Measurements from ENCODE around the gene ATG5.
A peak's percentile ranks its signal among the peaks of the same experiment; 100 is the strongest.

The ATG5 gene

DNA sequence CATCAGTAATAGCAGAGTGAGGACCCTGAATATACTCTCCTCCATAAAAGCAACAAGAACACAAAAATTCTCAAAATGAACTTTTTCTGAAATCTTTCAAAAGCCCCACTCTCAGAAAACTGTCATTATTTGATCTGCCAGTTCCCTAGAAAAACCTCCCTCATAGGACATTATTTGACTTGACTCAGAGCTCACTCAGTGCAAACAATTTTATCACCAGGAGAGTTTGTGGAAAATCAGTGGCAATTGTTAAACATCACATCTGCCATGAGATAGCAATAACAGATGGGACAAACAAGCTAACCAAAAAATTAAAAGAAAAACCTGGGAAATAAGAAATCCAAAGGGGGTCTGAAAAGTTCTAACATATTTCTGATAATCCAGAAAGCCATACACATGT lies 100.0 kb downstream of the ATG5 start:
- DNase-seq (ENCODE audit: low read depth in 2 of 3, low spot score in 2 of 3), result no peak

DNA sequence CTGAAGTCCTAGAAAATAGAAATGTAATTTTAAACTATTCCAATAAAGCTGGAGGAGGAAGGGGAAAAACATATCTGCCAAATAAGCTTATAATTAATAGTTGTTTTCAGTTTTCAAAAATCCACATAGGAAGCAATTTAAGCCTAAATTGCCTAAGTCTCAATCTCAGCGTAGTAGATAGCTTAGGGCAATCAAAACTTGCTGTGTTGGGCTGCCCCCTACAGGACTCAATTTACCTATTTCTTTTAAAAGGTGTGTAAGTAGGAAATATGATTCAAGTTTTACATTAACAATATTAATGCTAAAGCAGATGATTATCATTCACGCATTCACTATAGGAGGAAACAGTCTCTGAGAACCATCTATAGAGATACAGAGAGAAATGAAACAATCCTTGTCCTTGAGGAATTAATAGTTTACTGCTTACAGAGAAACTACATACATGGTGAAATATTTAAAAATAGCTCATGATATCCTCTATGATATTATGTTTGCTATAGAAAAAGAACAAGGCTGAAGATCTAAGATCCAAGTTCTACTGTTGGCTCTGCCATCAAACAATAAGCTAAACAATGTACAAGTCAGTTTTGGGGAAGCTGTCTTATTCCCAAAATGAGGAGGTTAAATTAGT lies 102.1 kb downstream of the ATG5 start:
- DNase-seq (ENCODE audit: low read depth in 2 of 3, low spot score in 2 of 3), result peak in 2 of 3 experiments; percentile 9 to 12

- DNase-seq (ENCODE audit: low read depth in 2 of 3, low spot score in 2 of 3), result no peak
These were observed 105.1 kb downstream of the ATG5 start for GRCh38 chr6:106220485-106220884.

DNA sequence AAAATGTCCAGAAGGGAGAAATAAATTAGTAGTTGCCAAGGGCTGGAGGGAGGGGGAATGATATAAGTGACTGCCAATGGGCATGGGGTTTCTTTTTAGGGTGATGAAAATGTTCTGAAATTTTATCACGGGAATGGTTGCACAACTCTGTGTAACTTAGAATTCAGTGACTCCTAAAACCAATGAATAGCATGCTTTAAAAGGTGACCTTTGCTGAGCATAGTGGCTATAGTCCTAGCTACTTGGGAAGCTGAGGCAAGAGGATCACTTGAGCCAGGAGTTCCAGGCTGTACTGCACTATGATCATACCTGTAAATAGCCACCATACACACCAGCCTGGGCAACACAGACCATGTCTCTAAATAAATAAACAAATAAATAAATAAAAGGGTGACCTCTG lies 109.0 kb downstream of the ATG5 start:
- no peak for DNase-seq (ENCODE audit: low read depth in 2 of 3, low spot score in 2 of 3)

- no peak for DNase-seq (ENCODE audit: low read depth in 2 of 3, low spot score in 2 of 3)
These were observed 110.0 kb downstream of the ATG5 start for GRCh38 chr6:106215608-106216007.

DNA sequence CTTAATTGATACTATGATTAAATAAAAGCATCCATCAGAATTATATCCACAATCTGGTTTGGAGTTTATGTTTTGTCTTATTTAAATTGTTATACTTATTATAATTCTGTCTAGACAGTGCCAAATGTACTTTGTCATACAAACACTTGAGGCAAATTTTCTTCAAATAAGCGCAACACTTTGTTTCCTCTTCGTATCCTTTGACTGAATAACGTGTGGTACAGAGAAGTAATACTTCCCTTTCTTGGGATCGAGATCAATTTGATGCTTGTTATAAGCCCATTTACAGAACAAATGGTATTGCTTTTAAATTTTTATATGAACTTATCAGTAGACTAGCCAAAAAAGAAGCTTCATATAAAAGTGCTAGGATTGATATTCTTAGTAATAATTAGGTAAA lies 111.0 kb downstream of the ATG5 start:
- DNase-seq (ENCODE audit: low read depth in 2 of 3, low spot score in 2 of 3), result no peak

GRCh38 chr6:106213660-106214289 lies 111.8 kb downstream of the ATG5 start:
- no peak for DNase-seq (ENCODE audit: low read depth in 2 of 3, low spot score in 2 of 3)

DNA sequence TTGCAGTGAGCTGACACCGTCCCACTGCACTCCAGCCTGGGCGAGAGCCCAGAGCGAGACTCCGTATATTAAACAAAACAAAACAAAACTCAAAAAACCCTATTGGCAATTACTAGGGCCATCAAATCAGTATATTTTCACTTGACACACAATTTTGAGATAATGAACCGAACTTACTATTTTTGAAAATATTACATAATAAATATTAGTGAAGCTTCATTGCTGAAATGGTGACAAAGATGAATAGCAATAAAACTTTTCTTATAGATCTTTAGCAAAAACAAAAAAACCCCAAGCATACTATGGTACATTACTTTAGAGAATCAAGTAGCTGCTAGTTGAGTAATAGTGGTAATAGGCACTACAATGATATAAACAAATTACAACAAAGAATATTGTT lies 113.0 kb downstream of the ATG5 start:
- no peak for DNase-seq (ENCODE audit: low read depth in 2 of 3, low spot score in 2 of 3)

- no peak for DNase-seq (ENCODE audit: low read depth in 2 of 3, low spot score in 2 of 3)
These were observed 118.7 kb downstream of the ATG5 start for GRCh38 chr6:106206905-106207304.

GRCh38 chr6:106204961-106205360 lies 120.6 kb downstream of the ATG5 start:
- no peak for DNase-seq (ENCODE audit: low read depth in 2 of 3, low spot score in 2 of 3)

GRCh38 chr6:106199998-106200397 lies 125.6 kb downstream of the ATG5 start:
- no peak for DNase-seq (ENCODE audit: low read depth in 2 of 3, low spot score in 2 of 3)

GRCh38 chr6:106199331-106199730 lies 126.2 kb downstream of the ATG5 start:
- DNase-seq (ENCODE audit: low read depth in 2 of 3, low spot score in 2 of 3), result no peak

DNA sequence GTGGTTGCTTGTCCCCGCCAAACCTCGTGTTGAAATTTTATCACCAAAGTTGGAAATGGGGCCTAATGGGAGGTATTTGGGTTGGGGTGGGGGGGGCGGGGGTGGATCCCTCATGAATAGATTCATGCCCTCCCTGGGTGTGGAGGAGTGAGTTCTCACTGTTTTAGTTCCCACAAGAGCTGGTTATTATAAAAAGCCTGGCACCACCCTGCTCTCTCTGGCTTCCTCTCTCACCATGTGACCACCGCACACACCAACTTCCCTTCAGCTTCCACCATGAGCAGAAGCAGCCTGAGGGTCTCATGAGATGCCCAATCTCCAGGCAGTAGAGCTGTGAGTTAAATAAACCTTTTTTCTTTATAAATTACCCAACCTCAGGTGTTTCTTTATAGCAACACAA lies 128.1 kb downstream of the ATG5 start:
- DNase-seq (ENCODE audit: low read depth in 2 of 3, low spot score in 2 of 3), result no peak

- DNase-seq (ENCODE audit: low read depth in 2 of 3, low spot score in 2 of 3), result no peak
These were observed 130.3 kb downstream of the ATG5 start for GRCh38 chr6:106194949-106195921.

DNA sequence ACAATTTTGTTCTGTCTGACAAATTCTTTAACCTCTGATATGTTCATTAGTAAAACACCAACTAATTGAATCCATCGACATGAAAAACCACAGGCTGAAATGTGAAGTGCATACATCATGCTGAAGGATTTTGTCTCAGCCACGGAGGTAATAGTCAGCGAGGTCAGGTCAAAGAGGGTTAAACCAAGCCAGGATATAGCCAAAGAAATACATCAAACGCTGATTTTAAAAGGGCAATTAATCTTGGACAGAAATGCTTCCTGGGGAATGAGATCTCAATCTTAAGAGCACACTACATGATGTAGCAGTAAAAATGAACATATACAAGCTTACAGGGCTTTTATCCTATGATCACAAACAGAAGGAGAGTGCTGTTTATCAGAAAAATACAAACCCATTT lies 132.7 kb downstream of the ATG5 start:
- DNase-seq (ENCODE audit: low read depth in 2 of 3, low spot score in 2 of 3), result no peak

- no peak for DNase-seq (ENCODE audit: low read depth in 2 of 3, low spot score in 2 of 3)
These were observed 137.3 kb downstream of the ATG5 start for GRCh38 chr6:106188104-106188794.

- no peak for DNase-seq (ENCODE audit: low read depth in 2 of 3, low spot score in 2 of 3)
These were observed 138.1 kb downstream of the ATG5 start for GRCh38 chr6:106187424-106187982.

GRCh38 chr6:106186714-106187113 lies 138.8 kb downstream of the ATG5 start:
- DNase-seq (ENCODE audit: low read depth in 2 of 3, low spot score in 2 of 3), result no peak

DNA sequence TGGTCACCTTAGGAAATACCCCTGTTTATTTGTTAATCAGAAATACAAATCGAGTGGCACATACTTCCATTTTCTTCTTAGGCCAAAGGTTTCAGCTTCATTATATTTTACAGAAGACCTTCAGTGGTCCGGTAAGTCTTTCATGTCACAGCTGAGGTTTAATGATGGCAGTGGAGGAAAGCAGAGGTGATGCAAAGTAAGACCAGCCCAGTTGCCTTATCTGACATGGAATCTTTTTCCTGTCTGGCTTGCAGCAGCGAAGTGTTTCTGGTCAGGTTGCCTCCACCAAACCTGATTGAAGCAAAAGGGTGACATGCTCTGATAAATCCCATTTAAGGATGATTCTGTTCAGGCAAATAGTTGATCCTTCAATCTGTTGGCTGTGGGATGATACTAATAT lies 139.4 kb downstream of the ATG5 start:
- DNase-seq (ENCODE audit: low read depth in 2 of 3, low spot score in 2 of 3), result no peak

- DNase-seq (ENCODE audit: low read depth in 2 of 3, low spot score in 2 of 3), result no peak
These were observed 139.9 kb downstream of the ATG5 start for GRCh38 chr6:106185615-106186014.

GRCh38 chr6:106184629-106185028 lies 140.9 kb downstream of the ATG5 start:
- DNase-seq (ENCODE audit: low read depth in 2 of 3, low spot score in 2 of 3), result no peak

All from activated CD8-positive, alpha-beta memory T cell treated with anti-CD3 and anti-CD28 coated beads for 48 hours (primary cell).